H1 (cell line): Measurements from ENCODE around the gene CORIN. TPM values are rescaled to one million over a fixed set of nuclear protein-coding genes. Genes with fewer than 3 reads are reported as not detected.

ENCODE experiments used
- RNF2 ChIP-seq: fragments of 200-900, 300-1000 bp; sonication (generic); IDR thresholded peaks from 2 replicates; pipeline ENCODE4 v1.7.1; 2016; ENCODE audit warnings: borderline replicate concordance, low read depth, mild to moderate bottlenecking, antibody characterized with exemption, low read length; ENCODE audit not compliant: poor library complexity, severe bottlenecking; ENCODE audit errors: missing control alignments
- RXRA ChIP-seq: IDR thresholded peaks from 2 replicates; pipeline ENCODE4 v1.6.1; 2011; ENCODE audit warnings: low read depth, mild to moderate bottlenecking, low read length, moderate library complexity; ENCODE audit not compliant: insufficient read depth
- SAP30 ChIP-seq: fragments of 300-600 bp; sonication (generic); IDR thresholded peaks from 2 replicates; pipeline ENCODE4 v1.7.1; 2012; ENCODE audit warnings: low read length, moderate library complexity, mild to moderate bottlenecking, inconsistent platforms; ENCODE audit not compliant: insufficient read depth, insufficient replicate concordance
- SIX5 ChIP-seq: IDR thresholded peaks from 2 replicates; pipeline ENCODE4 v1.6.1; 2011; ENCODE audit warnings: mild to moderate bottlenecking, low read depth, low read length
- TAF7 ChIP-seq: optimal IDR thresholded peaks from 2 replicates; pipeline ENCODE3; 2011; ENCODE audit warnings: low read depth, mild to moderate bottlenecking, inconsistent platforms, low read length, moderate library complexity, borderline replicate concordance
- TCF12 ChIP-seq: IDR thresholded peaks from 2 replicates; pipeline ENCODE4 v1.6.1; 2011; ENCODE audit warnings: low read depth, mild to moderate bottlenecking, low read length
- polyA plus RNA-seq, 7 experiments: library from polyadenylated mRNA; depleted of rRNA in 3 of 7; stranded (reverse) in 5 of 7; unstranded in 2 of 7; fragments of >200 nt in 5 of 7; fragments of 200-250 nt in 2 of 7; gene quantifications; 1 replicate in 5 of 7; 2 replicates in 1 of 7; 4 replicates in 1 of 7; pipeline versions ENCODE4 v1.2.1 to v1.2.3, GENCODE V29; 2011 to 2013; ENCODE audit warnings: missing spikeins in 2 of 7, mixed read lengths in 2 of 7
- total RNA-seq: library from RNA; stranded (reverse); fragmentation: NEBNext Ultra II Directional; extraction: Animal tissue kit (Norgen Biotek cat#: 25700); gene quantifications from 2 replicates; pipeline ENCODE4 v1.2.1, GENCODE V29; 2021

Gene CORIN
- total and polyA plus RNA-seq, 2 of the 8 experiments (the other 6 are each of a cell fraction or from before 2014, with no cell fraction given): 0.09 to 0.32 TPM

- TF ChIP-seq SIX5 (no peak), TCF12 (no peak), RNF2 (no peak), SAP30 (no peak), RXRA (no peak), TAF7 (no peak)
- TF ChIP-seq, all 59 proteins: peak for 0
Measured at GRCh38 chr4:47816748-47817147, 21.1 kb downstream of the CORIN start (continued).
